ENCODE data around the gene RAB11FIP3.

RAB11FIP3 gene

DNA sequence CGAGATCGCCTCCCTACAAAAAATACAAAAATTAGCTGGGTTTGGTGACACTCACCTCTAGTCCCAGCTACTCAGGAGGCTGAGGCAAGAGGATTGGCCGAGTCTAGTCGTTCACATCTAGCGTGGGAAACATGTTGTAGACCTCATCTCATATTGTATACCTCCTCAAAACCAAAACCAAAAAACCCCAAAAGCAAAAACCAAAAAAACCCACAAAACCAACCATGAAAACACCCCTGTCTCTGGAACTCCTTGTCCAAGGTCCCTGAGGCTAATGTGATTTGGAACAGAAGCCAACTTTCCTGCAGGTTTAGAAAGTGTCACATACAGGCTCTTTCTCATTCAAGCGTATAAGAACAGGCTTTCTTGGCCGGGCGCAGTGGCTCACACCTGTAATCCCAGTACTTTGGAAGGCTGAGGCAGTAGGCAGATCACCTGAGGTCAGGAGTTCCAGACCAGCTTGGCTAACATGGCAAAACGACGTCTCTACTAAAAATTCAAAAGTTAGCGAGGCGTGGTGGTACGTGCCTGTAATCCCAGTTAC is 29.0 kb downstream of the RAB11FIP3 start:
- H3K4me3 ChIP-seq (ENCODE audit: insufficient read depth in 1 of 2, low read depth in 1 of 2, low read length in 2 of 2), result no peak overlapping the region
- peaks cover 19% of the 10 kb centered on the region for H3K4me1 ChIP-seq (ENCODE audit: control insufficient read depth, insufficient read depth, low read depth, low read length)
- H2AFZ ChIP-seq (ENCODE audit: low read depth, low read length), result no peak overlapping the region
- no peak overlapping the region for H3K4ac ChIP-seq (ENCODE audit: low read depth in 1 of 2, low read length in 2 of 2)
- H3K18ac ChIP-seq (ENCODE audit: low read depth in 1 of 2, low read length in 2 of 2), result no peak overlapping the region
- no peak overlapping the region for H2BK5ac ChIP-seq (ENCODE audit: low read depth, low read length, poor library complexity, severe bottlenecking)
- H3K9me3 ChIP-seq (ENCODE audit: control insufficient read depth, low read length), result no peaks in the 10 kb centered on the region
- H4K91ac ChIP-seq (ENCODE audit: low read length), result no peak overlapping the region
- no peak overlapping the region for H3K27ac ChIP-seq (ENCODE audit: low read length, poor library complexity, severe bottlenecking)
- H3K79me1 ChIP-seq (replicated peaks; ENCODE audit: low read length, poor library complexity, severe bottlenecking), result peaks cover 16% of the 10 kb centered on the region
- no peak overlapping the region for H3K23ac ChIP-seq (ENCODE audit: low read length in 2 of 2)
- no peak overlapping the region for H3K14ac ChIP-seq (ENCODE audit: low read length in 2 of 2)
- H3K4me2 ChIP-seq (ENCODE audit: low read length, poor library complexity, severe bottlenecking), result no peak overlapping the region
- no peak overlapping the region for H4K8ac ChIP-seq (ENCODE audit: low read length)
- H3K27me3 ChIP-seq (ENCODE audit: control insufficient read depth in 1 of 2, insufficient read depth in 1 of 2, low read length in 2 of 2), result no peaks in the 10 kb centered on the region
- no peak overlapping the region for H3K9ac ChIP-seq (ENCODE audit: low read length)
- H2AK5ac ChIP-seq (ENCODE audit: low read length, severe bottlenecking), result no peak overlapping the region
- H3K36me3 ChIP-seq (ENCODE audit: control insufficient read depth in 1 of 2, insufficient read depth in 2 of 2, low read depth in 1 of 2, low read length in 2 of 2), result peaks cover 0 to 4% of the 10 kb centered on the region in 2 experiments
- no peak overlapping the region for H2BK12ac ChIP-seq (ENCODE audit: low read length in 2 of 2)
- no peak overlapping the region for H2BK15ac ChIP-seq (ENCODE audit: low read depth, poor library complexity, severe bottlenecking)
- DNase-seq, result no peak
- WGBS, result 95% methylated on average over 13 of the region's 13 CpGs
- H2BK120ac ChIP-seq (ENCODE audit: low read depth, low read length), result no peak overlapping the region

DNA sequence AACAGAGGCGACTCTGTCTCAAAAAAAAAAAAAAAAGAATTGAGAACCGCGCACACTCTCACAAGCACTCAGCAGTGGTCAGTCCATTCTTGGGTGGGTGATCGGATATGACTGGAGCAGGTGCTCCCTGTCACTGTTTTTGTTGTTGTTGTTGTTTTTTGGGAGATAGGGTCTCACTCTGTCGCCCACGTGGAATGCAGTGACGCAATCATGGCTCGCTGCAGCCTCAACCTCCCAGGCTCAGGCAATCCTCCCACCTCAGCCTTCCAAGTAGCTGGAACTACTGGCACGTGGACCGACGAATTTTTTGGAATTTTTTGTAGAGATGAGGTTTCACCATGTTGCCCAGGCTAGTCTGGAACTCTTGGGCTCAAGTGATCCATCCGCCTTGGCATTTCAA is 30.0 kb downstream of the RAB11FIP3 start:
- Histone ChIP-seq H3K36me3 (ENCODE audit: control insufficient read depth in 1 of 2, insufficient read depth in 2 of 2, low read depth in 1 of 2, low read length in 2 of 2) (peaks cover 0 to 4% of the 10 kb centered on the region in 2 experiments), H3K27me3 (ENCODE audit: control insufficient read depth in 1 of 2, insufficient read depth in 1 of 2, low read length in 2 of 2) (no peaks in the 10 kb centered on the region), H2AFZ (ENCODE audit: low read depth, low read length) (no peak overlapping the region), H3K14ac (ENCODE audit: low read length in 2 of 2) (no peak overlapping the region), H2BK5ac (ENCODE audit: low read depth, low read length, poor library complexity, severe bottlenecking) (no peak overlapping the region), H4K91ac (ENCODE audit: low read length) (no peak overlapping the region), H3K23ac (ENCODE audit: low read length in 2 of 2) (no peak overlapping the region), H4K8ac (ENCODE audit: low read length) (no peak overlapping the region), H3K4me2 (ENCODE audit: low read length, poor library complexity, severe bottlenecking) (no peak overlapping the region), H3K9ac (ENCODE audit: low read length) (no peak overlapping the region), H2BK15ac (ENCODE audit: low read depth, poor library complexity, severe bottlenecking) (no peak overlapping the region), H3K4me3 (ENCODE audit: insufficient read depth in 1 of 2, low read depth in 1 of 2, low read length in 2 of 2) (no peak overlapping the region), H2BK12ac (ENCODE audit: low read length in 2 of 2) (no peak overlapping the region), H3K4ac (ENCODE audit: low read depth in 1 of 2, low read length in 2 of 2) (no peak overlapping the region), H3K27ac (ENCODE audit: low read length, poor library complexity, severe bottlenecking) (no peak overlapping the region), H3K9me3 (ENCODE audit: control insufficient read depth, low read length) (no peaks in the 10 kb centered on the region), H3K79me1 (replicated peaks; ENCODE audit: low read length, poor library complexity, severe bottlenecking) (peaks cover 12% of the 10 kb centered on the region), H3K18ac (ENCODE audit: low read depth in 1 of 2, low read length in 2 of 2) (no peak overlapping the region), H2BK120ac (ENCODE audit: low read depth, low read length) (no peak overlapping the region), H2AK5ac (ENCODE audit: low read length, severe bottlenecking) (no peak overlapping the region), H3K4me1 (ENCODE audit: control insufficient read depth, insufficient read depth, low read depth, low read length) (peaks cover 19% of the 10 kb centered on the region)
- 96% methylated on average over 10 of the region's 12 CpGs for WGBS
- DNase-seq, result no peak

DNA sequence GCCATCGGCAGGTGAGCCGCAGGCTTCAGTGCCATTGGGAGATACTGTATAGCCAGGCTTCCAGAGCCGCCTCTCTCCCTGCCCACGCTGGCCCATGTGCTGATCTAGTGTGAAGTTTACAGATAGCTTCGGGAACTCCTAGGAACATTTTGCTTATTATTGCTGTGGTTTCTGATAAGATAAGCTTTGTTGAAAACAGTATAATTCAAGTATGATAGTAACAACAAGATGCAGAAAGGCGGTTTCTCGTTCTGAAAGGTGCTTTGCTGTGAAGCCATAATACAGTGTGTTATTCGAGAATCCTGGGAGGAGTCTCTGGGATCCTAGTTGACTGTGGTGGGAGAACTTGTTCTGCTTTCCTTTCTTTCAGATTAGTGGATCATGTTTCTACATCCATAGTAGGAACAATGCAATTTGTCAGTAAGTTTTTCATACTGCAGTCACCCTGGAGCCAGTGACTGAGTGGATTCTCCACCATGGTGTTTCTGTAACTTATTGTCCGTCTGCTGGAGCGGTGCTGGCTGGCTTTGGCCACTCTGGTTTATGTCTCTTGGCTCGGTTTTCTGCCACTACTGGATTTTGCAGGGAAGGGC is 31.5 kb downstream of the RAB11FIP3 start:
- H3K18ac ChIP-seq (ENCODE audit: low read depth in 1 of 2, low read length in 2 of 2), result no peak overlapping the region
- H2BK5ac ChIP-seq (ENCODE audit: low read depth, low read length, poor library complexity, severe bottlenecking), result no peak overlapping the region
- H3K4me3 ChIP-seq (ENCODE audit: insufficient read depth in 1 of 2, low read depth in 1 of 2, low read length in 2 of 2), result no peak overlapping the region
- WGBS, result 68% methylated on average over 11 of the region's 11 CpGs
- peaks cover 23% of the 10 kb centered on the region for H3K79me1 ChIP-seq (replicated peaks; ENCODE audit: low read length, poor library complexity, severe bottlenecking)
- H2BK120ac ChIP-seq (ENCODE audit: low read depth, low read length), result no peak overlapping the region
- H2AFZ ChIP-seq (ENCODE audit: low read depth, low read length), result no peak overlapping the region
- no peak overlapping the region for H3K23ac ChIP-seq (ENCODE audit: low read length in 2 of 2)
- peak overlapping the region; percentile 70 for H3K27ac ChIP-seq (ENCODE audit: low read length, poor library complexity, severe bottlenecking)
- no peak overlapping the region for H4K8ac ChIP-seq (ENCODE audit: low read length)
- H3K4me1 ChIP-seq (ENCODE audit: control insufficient read depth, insufficient read depth, low read depth, low read length), result peaks cover 13% of the 10 kb centered on the region
- no peak overlapping the region for H2BK12ac ChIP-seq (ENCODE audit: low read length in 2 of 2)
- peak; percentile 55 for DNase-seq
- H3K27me3 ChIP-seq (ENCODE audit: control insufficient read depth in 1 of 2, insufficient read depth in 1 of 2, low read length in 2 of 2), result no peaks in the 10 kb centered on the region
- no peak overlapping the region for H3K14ac ChIP-seq (ENCODE audit: low read length in 2 of 2)
- no peak overlapping the region for H4K91ac ChIP-seq (ENCODE audit: low read length)
- no peak overlapping the region for H3K4ac ChIP-seq (ENCODE audit: low read depth in 1 of 2, low read length in 2 of 2)
- no peak overlapping the region for H2BK15ac ChIP-seq (ENCODE audit: low read depth, poor library complexity, severe bottlenecking)
- peaks cover 8 to 16% of the 10 kb centered on the region in 2 experiments for H3K36me3 ChIP-seq (ENCODE audit: control insufficient read depth in 1 of 2, insufficient read depth in 2 of 2, low read depth in 1 of 2, low read length in 2 of 2)
- peak overlapping the region; percentile 43 for H3K9ac ChIP-seq (ENCODE audit: low read length)
- peak overlapping the region; percentile 38 for H3K4me2 ChIP-seq (ENCODE audit: low read length, poor library complexity, severe bottlenecking)
- no peaks in the 10 kb centered on the region for H3K9me3 ChIP-seq (ENCODE audit: control insufficient read depth, low read length)
- H2AK5ac ChIP-seq (ENCODE audit: low read length, severe bottlenecking), result no peak overlapping the region

DNA sequence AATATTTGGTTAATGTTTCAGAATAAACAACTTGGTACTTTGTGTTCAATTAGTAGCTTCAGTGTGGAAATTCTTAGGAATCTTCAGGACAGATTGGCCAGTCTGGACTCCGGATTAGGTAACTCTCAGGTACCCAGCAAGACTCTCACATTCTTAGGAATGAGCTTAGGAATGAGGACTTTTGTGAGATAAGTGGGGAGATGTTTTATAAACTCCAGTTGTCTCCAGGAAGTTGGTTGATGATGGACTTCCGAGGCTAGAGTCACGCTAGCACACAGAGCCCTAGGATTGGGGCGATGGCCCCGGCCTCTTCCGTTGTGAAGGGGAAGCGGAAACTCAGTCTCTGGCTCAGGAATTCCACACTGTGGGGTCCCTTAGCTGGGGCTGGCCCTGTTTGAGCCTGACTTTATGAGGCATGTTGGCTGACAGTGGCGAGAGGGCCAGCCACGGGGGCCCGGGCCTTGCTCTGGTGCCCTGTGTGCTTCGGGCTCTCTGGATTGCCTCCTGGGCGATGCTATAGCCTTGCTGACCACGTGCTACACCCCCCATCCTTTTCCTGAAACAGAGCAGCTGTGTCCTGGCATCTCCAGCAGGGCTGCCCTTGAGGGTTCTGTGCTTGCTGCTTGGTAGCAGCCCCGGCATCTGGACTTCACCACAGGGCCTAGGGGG is 32.4 kb downstream of the RAB11FIP3 start:
- no peak overlapping the region for H2AFZ ChIP-seq (ENCODE audit: low read depth, low read length)
- WGBS, result 88% methylated on average over 13 of the region's 14 CpGs
- peak overlapping the region; percentile 90 for H3K27ac ChIP-seq (ENCODE audit: low read length, poor library complexity, severe bottlenecking)
- DNase-seq, result peak; percentile 39
- H2BK12ac ChIP-seq (ENCODE audit: low read length in 2 of 2), result peak overlapping the region in 1 of 2 experiments; percentile 37
- peaks cover 13% of the 10 kb centered on the region for H3K4me1 ChIP-seq (ENCODE audit: control insufficient read depth, insufficient read depth, low read depth, low read length)
- H4K8ac ChIP-seq (ENCODE audit: low read length), result no peak overlapping the region
- H3K4ac ChIP-seq (ENCODE audit: low read depth in 1 of 2, low read length in 2 of 2), result no peak overlapping the region
- peaks cover 26% of the 10 kb centered on the region for H3K79me1 ChIP-seq (replicated peaks; ENCODE audit: low read length, poor library complexity, severe bottlenecking)
- peak overlapping the region; percentile 43 for H3K9ac ChIP-seq (ENCODE audit: low read length)
- peaks cover 11 to 25% of the 10 kb centered on the region in 2 experiments for H3K36me3 ChIP-seq (ENCODE audit: control insufficient read depth in 1 of 2, insufficient read depth in 2 of 2, low read depth in 1 of 2, low read length in 2 of 2)
- peak overlapping the region; percentile 85 for H2BK5ac ChIP-seq (ENCODE audit: low read depth, low read length, poor library complexity, severe bottlenecking)
- H3K9me3 ChIP-seq (ENCODE audit: control insufficient read depth, low read length), result no peaks in the 10 kb centered on the region
- no peak overlapping the region for H4K91ac ChIP-seq (ENCODE audit: low read length)
- peak overlapping the region; percentile 8 for H2AK5ac ChIP-seq (ENCODE audit: low read length, severe bottlenecking)
- H3K18ac ChIP-seq (ENCODE audit: low read depth in 1 of 2, low read length in 2 of 2), result peak overlapping the region; percentile 52 to 53
- no peaks in the 10 kb centered on the region for H3K27me3 ChIP-seq (ENCODE audit: control insufficient read depth in 1 of 2, insufficient read depth in 1 of 2, low read length in 2 of 2)
- no peak overlapping the region for H3K4me2 ChIP-seq (ENCODE audit: low read length, poor library complexity, severe bottlenecking)
- H2BK120ac ChIP-seq (ENCODE audit: low read depth, low read length), result no peak overlapping the region
- H3K4me3 ChIP-seq (ENCODE audit: insufficient read depth in 1 of 2, low read depth in 1 of 2, low read length in 2 of 2), result no peak overlapping the region
- peak overlapping the region in 1 of 2 experiments; percentile 26 for H3K14ac ChIP-seq (ENCODE audit: low read length in 2 of 2)
- H3K23ac ChIP-seq (ENCODE audit: low read length in 2 of 2), result no peak overlapping the region
- no peak overlapping the region for H2BK15ac ChIP-seq (ENCODE audit: low read depth, poor library complexity, severe bottlenecking)

Measured in mesenchymal stem cell (in vitro differentiated cells and primary cell).